NCI-H526 treated with DMSO at 0.1 percent for 48 hours (cell line): ENCODE results near the gene USP4.

Source experiments
- DNase-seq: peaks from one replicate; lab custom pipeline; 2025; lab: John Stamatoyannopoulos, UW

USP4 gene

DNA sequence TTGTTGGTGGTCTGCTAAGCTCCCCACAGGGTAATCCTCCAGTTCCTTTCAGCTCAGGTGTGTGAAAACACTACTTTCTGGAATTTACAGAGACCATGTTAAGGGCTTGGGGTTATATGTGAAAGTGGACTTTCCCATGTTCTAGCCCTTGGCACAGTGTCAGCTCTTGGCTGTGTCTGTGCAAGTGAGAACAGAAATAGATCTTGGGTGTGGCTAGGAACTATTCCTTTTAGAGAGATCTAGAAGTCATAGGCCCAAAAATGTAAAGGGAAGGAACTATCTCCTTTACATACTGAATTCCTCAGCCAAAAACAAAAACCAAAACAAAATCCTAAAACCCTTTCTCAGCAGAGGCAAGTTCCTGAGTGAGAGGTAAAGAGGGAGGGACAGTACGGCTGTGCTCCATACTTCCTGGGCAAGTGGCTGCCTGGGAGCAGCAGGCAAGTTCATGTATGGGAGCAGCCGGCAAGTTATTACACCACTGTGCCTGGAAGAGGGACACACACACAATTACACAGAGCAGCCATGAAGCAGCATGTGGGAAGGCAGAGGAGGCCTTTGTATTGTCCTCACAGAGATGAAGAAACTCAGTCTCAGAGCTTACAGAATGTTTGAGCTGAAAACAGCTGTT is 43.0 kb downstream of the USP4 start:
- DNase-seq, result no peak

DNA sequence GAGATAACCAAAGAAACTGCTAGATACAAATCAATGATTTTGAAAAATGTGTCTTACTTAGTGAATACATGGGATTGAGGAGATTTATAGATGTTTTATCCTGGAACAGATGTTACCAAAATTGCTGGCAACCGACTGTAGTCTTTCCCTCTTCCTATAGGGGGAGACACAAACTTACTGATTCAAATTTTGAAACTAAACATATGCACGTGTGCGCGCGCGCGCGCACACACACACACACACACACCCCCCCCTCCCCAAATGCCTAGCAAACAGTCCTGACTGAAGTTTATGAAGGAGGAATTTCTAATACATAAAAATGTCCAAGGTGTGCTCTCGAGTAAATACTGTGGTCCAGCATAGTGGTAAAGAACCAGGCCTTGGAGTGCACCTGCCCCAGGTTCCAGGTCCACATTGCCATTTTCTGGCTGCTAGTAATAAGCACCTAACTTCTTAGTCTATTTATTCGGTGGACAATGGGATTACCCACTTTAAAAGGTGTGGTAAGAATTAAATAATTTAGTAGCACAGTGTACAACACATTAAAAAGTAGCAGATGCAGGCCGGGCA is 44.3 kb downstream of the USP4 start:
- DNase-seq, result no peak

DNA sequence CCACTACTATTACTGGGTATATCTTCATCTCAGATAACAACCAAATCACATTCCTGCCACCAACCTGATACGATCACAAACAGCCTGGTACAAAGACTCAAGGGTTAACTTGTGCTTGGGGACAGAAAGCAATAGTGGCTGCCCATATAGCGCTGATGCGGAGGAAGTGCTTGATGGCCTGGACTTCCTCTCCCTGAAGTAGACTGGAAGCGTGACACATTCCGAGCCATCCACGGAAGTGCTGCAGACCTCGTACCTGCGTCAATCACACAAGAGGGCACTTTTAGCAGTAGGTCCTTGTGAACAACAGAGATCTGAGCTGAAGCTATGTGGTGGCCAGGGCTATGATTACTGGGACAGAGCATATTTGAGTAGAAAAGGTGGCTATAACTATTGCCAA is 45.5 kb downstream of the USP4 start:
- DNase-seq, result no peak

DNA sequence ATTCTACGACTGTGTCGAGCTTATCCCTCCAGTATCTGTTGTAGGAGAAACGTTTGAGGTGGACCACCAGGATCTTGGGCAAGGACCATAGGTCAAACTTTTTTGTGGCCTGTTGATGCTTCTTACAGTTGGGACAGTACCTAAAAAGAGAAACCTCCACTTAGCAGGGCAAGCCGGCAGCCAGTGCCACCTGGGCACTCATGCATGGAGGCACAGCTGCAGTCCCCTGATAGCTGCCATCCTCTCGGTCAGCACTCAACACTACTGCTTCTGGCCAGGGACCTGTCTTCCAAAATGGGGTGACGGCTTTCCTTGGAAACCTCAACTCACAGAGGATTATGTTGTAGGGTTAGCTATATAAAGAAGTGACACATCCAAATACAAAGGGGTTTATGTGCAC is 55.9 kb downstream of the USP4 start:
- DNase-seq, result no peak

DNA sequence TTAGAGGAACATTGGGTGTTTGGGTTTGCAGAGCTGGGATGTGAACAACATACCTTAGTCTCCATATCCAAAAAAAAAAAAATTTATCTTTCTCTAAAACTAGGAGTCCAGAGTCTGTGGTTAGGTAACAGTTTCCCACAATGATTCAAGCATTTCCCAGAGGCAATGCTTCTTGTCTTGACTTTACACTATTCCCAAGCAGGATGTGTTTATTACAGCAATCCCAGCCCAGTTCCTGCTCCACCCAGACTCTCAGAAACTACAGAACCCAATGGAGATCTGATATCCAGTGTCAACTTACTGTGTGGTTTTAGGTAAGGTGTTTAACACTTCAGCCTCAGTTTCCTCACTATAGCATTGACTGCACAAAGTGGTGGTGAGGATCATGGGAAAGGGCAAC is 60.5 kb downstream of the USP4 start:
- DNase-seq, result no peak

DNA sequence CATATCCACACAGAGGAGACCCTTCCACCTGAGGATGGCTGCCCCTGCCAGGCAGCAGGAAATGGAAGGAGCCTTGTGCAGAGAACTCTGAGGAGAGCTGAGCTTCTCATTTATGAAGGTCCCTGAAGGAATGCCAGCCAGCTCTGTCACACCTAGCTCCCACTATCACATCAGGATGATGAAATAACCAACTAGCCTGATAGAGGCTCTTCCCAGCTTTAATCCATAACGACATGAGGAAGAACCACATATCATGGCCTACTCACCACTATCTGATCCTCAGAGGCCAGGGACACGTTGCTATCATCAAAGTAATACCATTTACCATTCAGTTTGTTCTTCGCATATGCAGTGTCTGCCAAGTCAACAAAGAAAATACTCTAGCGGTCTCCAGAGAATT is 61.3 kb downstream of the USP4 start:
- DNase-seq, result no peak

DNA sequence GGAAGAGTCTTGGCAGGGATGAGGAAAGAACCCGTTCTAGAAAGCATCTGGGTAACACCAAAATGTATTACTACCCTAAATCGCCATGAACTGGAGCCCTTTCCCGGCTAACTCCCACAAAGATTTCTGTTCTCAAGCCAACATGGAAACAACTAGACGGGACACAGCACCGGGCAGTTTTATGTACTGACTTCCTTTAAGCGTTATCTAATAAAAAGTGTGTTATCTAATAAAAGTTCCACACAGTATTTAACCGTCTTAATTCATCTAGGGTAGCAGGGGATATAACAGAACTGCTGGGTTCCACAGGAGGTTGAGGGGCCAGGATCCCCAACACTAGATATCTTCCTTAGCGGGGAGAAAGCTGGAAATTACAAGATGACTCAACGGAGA is 62.5 kb downstream of the USP4 start:
- no peak for DNase-seq

DNA sequence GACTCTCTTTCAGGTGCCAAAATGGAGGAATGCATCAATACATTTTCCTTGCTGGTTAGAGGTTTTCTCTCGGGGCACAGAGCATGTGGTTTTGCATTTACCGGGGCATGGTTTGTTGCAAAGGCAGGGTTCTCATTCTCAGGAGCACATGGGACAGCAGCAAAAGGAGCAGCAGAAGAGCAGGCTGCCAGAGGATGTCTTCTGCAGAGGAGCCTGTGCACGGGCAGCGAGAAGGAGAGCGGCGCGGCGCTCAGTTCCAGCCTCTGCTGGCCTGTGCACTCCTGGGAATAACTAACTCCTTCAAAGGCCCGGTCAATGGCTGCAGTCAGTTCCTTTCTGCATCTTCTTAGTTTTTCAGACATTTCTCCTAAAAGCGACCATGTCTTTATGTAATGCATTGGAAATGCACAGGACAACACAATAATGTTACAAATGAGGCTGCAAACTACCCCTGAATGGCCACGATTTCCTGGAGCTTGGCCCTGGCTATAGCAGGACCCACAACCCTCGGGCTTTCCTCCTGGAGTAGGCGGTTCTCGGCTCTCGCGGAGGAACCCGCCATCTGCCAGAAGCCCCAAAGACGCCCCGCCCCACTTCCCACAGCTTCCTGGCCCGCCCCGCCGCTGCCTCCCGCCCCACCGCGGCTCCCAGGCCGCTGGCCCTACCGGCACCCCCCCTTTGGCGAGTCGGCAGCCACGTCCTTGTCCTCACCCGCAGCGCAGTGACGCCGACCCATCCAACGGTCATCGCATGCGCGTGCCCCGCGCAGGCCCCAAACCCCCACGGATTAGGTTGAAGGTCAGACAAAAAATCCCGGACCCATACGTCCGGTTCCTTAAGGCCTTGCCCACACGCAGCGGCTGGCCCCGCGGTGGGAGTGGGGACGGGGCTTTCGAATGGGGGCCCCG is 63.1 kb downstream of the USP4 start, which contains the start of gene C3orf62:
TSS of gene C3orf62 (minus strand) at position 758 of the 908 bp plus-strand sequence. CDS start at position 398, 360 bp downstream.
- no peak for DNase-seq

DNA sequence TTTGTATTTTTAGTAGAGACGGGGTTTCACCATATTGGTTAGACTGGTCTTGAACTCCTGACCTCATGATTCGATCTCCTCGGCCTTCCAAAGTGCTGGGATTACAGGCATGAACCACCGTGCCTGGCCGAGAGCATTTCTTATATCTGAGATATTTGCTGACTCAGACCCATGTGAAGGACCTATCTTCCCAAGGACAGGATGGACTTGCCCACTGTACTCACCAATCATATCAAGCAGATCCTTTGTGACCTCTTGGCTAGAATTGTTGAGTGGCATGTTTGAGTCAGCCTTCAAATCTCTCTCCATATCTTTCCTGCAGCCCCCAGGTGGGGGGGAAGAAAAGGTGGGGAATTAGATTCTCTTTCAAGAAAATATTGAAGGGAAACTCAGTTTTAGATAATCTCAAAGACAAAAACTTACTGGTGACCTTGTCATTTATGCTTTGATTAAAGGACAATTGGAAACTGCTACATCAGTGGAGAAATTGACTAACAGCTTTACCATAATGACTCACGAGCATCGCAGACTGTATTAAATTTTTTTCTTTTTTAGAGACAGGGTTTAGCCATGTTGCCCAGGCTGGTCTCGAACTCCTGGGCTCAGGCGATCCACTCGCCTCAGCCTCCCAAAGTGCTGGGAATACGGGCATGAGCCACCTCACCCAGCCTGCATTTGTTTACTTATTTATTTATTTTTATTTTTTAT is 65.9 kb downstream of the USP4 start:
- no peak for DNase-seq

DNA sequence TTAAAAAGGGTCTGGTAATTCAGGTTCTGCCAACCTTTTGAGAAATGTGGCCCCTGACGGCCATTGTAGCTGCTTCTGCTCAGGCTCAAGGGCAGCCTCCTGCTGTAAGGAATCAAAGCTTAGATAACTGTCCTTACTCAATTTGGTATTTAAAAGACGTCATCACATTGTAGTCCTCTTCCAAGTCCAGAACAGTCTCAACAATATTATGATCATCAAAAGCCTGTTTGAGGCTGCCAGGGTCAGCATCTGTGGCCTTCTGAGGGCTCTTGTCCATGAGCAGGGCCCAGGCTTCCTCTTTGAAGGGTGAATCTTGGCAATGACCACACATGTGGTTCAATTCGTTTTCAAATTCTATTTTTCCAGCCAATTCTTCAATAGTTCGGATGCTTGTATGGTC is 68.8 kb downstream of the USP4 start:
- DNase-seq, result no peak

DNA sequence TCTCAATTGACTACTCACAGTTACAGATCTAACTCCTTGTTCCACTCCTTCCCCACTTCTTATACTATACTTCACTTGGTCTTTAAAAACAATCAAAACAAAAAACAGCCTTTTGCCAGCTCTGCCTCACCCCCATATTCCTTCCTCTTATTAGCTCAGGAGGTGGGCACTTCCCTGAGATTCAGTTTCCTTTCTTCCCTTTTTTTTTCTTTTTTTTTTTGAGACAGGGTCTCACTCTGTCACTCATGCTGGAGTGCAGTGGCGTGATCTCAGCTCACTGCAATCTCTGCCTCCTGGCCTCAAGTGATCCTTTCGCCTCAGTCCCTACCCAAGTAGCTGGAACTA is 69.7 kb downstream of the USP4 start:
- DNase-seq, result no peak

DNA sequence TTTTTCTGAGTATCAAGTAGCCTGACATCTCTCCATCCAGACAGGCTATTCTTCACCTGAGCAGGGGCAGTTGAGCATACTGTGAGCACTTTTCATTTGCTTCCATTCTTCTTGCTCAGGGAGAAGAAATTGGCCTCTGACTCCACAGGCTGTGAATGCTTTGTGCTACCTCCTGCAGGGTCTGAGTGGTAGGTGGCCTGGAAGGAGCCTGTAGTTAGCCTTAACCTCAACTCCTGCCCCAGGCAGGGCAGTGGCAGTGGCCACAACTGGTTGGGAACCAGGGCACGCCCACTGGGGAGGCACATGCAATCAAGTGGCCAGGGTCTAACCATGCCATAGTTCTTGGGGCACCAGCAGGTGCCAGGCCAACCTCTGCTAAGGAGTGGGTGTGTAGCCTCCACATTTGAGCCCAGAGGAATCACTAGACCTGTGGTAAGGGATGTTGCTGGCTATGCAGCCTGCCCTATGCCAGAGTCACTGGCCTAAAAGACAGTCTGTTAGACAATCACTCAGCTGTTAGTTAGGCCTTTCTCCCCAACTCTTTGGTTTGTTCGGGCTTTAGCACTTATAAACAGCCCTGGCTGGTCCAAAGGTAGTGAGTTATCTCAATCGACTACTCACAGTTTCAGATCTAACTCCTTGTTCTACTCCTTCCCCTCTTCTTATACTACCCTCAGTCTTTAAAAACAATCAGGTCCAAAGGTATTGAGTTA is 70.3 kb downstream of the USP4 start:
- no peak for DNase-seq

DNA sequence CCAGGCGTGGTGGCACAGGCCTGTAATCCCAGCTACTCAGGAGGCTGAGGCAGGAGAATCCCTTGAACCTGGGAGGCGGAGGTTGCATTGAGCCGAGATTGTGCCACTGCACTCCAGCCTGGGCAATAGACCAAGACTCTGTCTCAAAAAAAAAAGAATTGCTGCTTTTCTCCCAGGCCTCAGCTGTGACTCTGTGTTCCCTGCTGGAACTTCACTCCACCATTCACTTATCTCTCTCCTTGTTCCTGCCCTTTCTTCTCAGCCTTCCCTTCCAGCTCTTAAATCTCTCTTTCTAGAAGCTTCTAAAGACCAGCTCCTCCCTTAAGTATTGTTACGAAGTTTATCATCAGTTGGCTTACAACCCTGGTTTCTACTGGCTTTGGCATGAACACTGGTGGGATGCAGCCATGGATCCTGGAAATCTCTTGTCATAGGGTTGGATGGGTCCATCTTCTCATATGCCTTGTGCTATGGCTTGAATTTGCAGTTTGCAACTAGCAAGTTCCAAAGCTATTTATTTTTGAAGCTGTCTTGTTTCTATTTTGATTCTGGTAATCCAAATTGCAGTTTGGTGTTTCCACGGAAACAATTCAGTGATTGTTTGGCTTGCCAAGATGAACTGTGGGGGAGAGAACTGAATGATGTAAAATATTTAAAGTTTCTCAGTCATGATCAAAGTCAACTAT is 73.3 kb downstream of the USP4 start:
- DNase-seq, result no peak

DNA sequence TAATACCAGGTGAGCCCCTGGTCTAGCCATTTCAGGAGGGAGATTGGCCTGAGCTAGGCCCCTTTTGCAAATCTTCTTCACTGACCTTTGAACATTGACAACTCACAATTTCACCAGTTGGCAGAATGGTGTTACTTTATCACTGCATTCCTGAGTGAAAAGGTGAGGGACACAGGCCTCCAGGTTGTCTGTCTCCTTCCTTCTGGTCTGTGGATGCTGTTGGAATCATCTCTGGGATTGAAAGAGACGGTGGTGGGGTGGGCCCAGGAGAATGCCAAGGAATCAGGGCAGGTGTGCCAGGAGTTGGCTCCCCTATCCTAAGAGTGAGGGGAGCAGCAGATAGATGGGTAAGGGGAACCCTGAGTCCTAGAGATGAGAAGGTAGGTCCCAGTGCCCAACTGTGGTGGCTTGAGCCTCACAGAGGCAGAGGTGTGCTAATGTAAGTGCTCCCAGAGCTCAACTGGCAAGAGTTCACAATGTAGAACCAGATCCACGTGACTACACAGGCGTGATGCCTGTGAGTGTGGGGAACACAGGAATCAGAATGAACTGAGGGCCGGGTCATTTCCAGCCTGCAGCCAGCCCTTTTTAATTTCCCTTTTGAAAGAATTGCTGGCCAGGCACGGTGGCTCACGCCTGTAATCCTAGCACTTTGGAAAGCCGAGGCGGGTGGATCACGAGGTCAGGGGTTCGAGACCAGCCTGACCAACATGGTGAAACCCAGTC is 74.0 kb downstream of the USP4 start:
- DNase-seq, result no peak

DNA sequence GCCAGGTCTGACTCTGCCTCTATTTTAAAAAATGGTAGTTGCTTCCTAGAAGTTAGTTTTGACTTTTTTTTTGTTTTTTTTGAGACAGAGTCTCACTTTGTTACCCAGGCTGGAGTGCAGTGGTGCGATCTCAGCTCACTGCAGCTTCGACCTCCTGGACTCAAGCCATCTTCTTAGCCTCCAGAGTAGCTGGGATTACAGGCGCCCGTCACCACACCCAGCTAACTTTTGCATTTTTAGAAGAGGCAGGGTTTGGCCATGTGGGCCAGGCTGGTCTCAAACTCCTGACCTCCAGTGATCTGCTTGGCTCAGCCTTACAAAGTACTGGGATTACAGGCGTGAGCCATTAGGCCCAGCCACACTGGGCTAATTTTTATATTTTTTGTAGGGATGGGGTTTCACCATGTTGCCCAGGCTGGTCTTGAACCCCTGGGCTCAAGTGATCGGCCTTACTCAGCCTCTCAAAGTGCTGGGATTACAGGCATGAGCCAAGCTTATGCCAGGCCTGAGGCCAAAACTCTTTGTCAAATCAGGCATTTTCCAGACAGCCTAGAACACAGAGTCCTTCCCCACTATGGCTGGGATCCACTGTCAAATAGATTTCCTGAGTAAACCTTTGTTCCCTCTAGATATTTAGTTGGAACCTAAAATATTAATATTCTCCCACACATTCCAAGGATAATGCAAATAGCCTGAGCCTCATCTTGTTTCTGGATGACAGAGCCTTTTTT is 76.5 kb downstream of the USP4 start:
- no peak for DNase-seq

DNA sequence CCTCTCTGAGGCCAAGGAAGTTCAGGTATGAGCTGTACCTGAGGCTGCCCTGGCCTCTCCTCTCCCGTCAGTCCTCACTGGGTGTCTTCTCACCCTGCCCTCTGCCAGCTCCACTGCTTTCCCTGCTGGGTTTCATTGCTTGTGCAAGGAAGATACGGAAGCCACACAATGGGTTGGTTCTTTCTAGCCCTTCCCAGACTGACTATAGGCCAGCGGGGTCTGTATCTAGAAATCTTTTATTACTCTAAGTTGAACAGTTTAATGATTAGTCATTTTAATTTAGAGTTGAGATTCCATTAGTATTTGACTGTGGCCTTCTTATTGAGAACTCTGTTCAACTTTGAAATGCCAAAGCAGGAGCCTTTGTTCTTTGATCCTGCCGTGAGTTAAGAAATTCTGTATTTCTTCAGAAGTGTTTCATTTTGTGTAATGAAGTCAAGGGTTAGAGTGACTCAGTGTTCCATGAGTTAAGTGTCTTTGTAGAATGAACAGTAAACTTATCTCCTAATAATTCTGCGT is 79.0 kb downstream of the USP4 start:
- no peak for DNase-seq

DNA sequence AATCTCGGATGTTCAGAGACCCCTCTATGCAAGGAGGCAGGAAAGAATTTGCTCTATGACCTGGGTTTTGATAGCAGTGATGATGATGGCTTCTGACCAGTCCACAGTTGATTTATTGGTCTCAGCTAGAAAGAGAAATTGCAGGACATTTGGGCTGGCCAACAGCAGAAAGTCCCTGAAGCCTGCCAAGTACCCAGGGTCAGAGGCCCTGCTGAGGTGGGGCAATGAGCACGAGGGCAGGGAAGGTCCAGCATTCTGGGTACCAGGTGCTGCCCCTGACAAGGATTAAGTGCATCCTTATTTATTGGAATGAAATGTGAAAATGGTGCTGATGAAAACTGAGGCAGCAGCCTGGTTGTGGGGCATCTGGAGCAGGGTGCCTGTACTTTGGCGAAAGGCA is 82.7 kb downstream of the USP4 start:
- no peak for DNase-seq

DNA sequence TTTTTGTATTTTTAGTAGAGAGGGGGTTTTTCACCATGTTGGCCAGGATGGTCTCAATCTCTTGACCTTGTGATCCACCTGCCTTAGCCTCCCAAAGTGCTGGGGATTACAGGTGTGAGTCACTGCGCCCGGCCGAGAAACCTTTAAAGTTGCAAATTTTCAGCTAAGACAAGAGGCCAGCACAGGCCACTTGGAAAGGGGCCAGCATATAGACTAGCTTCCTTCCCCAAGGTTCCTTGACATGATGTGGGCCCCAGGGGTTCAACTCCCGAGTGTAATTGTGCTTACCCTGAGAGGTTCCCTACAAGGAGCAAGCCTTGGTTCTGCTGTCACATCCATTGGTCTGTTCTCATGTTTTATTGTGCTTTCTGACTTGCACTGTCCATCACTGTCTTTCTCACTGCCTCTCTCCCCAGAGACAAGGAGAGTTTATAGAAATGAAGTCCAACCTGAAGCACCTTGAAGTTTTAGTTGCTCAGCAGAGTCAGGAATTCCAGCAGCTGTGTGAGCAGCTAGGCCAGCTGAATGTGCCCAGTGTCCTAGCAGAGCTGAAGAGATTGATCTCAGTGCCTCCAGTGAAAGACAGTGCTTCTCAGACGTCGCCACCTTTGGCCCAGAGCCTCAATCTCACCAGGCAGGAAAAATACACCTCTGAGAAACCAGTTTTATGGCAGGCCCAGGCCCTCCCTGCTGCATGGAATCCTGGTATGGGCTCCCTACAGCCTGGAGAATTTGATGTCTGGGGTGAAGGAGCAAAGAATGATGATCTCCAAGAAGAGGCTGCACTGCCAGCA is 83.9 kb downstream of the USP4 start:
- no peak for DNase-seq

DNA sequence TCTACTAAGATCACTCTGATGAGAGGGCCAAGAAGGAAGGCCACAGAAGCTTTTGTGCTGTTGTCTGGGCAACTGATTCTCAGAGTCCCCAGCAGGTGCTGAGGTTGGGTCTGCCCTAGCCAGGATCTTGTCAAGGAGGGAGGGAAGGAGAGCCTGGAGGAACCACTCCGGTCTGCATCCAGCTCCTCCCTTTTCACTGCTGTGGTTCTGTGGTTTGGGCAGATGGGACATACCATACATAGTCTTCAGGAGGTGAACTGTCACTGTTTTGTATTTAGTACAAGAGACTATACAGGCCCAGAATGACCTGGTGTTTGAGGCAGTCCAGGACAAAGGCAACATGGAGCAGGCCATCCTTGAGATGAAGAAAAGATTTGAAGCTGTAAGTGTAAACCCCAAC is 84.7 kb downstream of the USP4 start:
- no peak for DNase-seq
